Measurements from ENCODE around the gene RBM3.

DNA sequence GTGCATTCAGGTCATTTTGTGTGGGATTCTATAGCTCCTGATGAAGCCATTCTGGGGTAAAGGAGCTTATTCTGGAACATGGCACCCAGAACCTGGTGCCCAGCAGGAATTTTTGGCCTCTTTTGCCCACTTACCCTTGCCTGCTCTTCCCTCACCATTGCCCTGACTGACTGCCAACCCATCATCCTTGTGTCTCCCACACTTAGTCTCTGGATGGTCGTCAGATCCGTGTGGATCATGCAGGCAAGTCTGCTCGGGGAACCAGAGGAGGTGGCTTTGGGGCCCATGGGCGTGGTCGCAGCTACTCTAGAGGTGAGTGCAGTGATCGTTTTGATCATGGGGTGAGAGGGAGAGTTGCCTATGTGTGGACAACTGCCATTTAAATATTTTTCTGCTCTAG, 1.8 kb downstream of the RBM3 start:
- TF ChIP-seq CTCF (IDR thresholded peaks at IDR 0.05; ENCODE audit: poor library complexity) (no peak), EZH2 (IDR thresholded peaks at IDR 0.05; ENCODE audit: borderline replicate concordance) (no peak), EZH2phosphoT487 (IDR thresholded peaks at IDR 0.05; ENCODE audit: low read depth, severe bottlenecking, unreplicated experiment) (no peak)
